Pancreas (tissue), 10 donors: ENCODE results near the gene SUOX. TPM values are rescaled to one million over a fixed set of nuclear protein-coding genes. Genes with fewer than 3 reads are reported as not detected.

Source experiments
- ATAC-seq, 4 donors: fragments of 200-7000 bp; cut with Tn5 transposase; one replicate each; pipeline versions ENCODE4 v1.8.0 to v1.9.1; 2020; ENCODE audit warnings: mild to moderate bottlenecking in 4 of 4, moderate library complexity in 4 of 4
- DNase-seq, 6 donors: peaks; one replicate each; pipeline ENCODE4 v3.0.0-alpha.2; 2020
- FAIRE-seq: peaks from 2 replicates; lab custom pipeline; 2012; peaks lifted over from hg19 to GRCh38; lab: Jason Lieb, UNC
- H3K27ac ChIP-seq, 4 donors: fragments of 200-600 bp; sonication (generic); 1 replicate in 3 of 4; 2 replicates in 1 of 4; pipeline versions ENCODE4 v1.5.0 to v1.8.0; 2020
- H3K27me3 ChIP-seq, 4 donors: fragments of 200-600 bp; one replicate each; pipeline ENCODE4 v1.8.0; 2021
- H3K36me3 ChIP-seq, 3 donors: fragments of 200-600 bp; sonication (generic) in 1 of 3; one replicate each; pipeline versions ENCODE4 v1.5.0 to v1.8.0; 2020 to 2021
- H3K4me1 ChIP-seq, 3 donors: fragments of 200-600 bp; one replicate each; pipeline ENCODE4 v1.8.0; 2021
- H3K4me3 ChIP-seq, 4 donors: fragments of 200-600 bp; sonication (generic) in 2 of 4; one replicate each; pipeline versions ENCODE4 v1.5.0 to v1.8.0; 2020 to 2021
- H3K9me3 ChIP-seq, 4 donors: fragments of 200-600 bp; one replicate each; pipeline ENCODE4 v1.8.0; 2021
- WGBS, 2 donors: extraction: QIAGEN DNeasy Blood & Tissue Kit; methylation state at CpG; one replicate each; pipeline ENCODE4 v1.1.7; 2013; 5-methylcytosine and 5-hydroxymethylcytosine counted together
- intact Hi-C, 3 donors: fragments of 100-400 bp; cut with DNase I; formaldehyde crosslinking; loops; one replicate each; pipeline versions ENCODE4 v1.11.1 to v1.14.2; 2022
- polyA plus RNA-seq, 2 donors: library from polyadenylated mRNA; stranded (reverse); fragments of 200-250 nt; gene quantifications; one replicate each; pipeline ENCODE4 v1.2.3, GENCODE V29; 2013
- total RNA-seq, 6 donors: library from RNA; stranded (reverse); fragmentation: NEBNext Ultra II Directional in 4 of 6; extraction: Animal tissue kit (Norgen Biotek cat#: 25700) in 4 of 6; gene quantifications; one replicate each; pipeline versions ENCODE4 v1.2.1 to v1.2.4, GENCODE V29; 2021 to 2023
- TF ChIP-seq, protein P1 (sequence below), 4 donors: fragments of 200-600 bp; sonication (generic) in 3 of 4; IDR thresholded peaks; one replicate each; pipeline versions ENCODE4 v1.5.0 to v1.8.0; 2021; ENCODE audit warnings: antibody characterized with exemption in 4 of 4
- donor health status: healthy with polysubstance abuse.
- donor health status: DM: no; HTN: no; CAD: no; lungs with moderate emphysema.
- donor health status: DM: no; HTN: no; CAD: no.
- donor health status: control.
- donor health status: control.
- donor health status: Bipolar disorder and iron deficiency.
- donor health status: DM: yes; HTN: yes; CAD: no.
- donor health status: DM: no; HTN: no; CAD: no.
- donor health status: DM: no; HTN: no; CAD: no.
- donor health status: DM: yes; HTN: yes; CAD: no.

SUOX gene
- total and polyA plus RNA-seq, 8 donors = 6.0 to 20.4 (median 12.4) TPM

DNA sequence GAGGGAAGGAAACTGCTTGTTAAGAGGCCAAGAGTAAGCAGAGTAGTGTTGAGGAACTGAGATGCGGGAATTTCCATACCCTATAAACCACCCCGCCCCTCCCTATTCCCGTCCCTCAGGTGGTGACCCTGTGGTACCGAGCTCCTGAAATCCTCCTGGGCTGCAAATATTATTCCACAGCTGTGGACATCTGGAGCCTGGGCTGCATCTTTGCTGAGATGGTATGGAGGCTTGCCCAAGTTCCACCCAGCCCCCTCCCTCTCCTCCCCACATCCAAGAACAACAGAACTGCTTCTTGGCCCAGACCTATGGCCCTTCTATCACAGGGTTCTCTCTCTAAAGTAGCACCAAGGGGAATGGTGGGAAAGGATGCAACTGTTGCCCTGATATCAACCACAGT lies 27.7 kb upstream of the SUOX start:
- ATAC-seq (no peak), DNase-seq (no peak), FAIRE-seq (no peak)
- Histone ChIP-seq H3K4me1 (peaks cover 0 to 11% (median 0%) of the 10 kb centered on the region in 3 donors), H3K4me3 (no peak overlapping the region), H3K36me3 (no peaks in the 10 kb centered on the region), H3K27me3 (no peaks in the 10 kb centered on the region), H3K27ac (no peak overlapping the region), H3K9me3 (no peaks in the 10 kb centered on the region)
- WGBS, 2 donors = 86 to 90% methylated on average over 4 of the region's 4 CpGs
- intact Hi-C loops = no loop called here
- TF ChIP-seq, protein P1, sequence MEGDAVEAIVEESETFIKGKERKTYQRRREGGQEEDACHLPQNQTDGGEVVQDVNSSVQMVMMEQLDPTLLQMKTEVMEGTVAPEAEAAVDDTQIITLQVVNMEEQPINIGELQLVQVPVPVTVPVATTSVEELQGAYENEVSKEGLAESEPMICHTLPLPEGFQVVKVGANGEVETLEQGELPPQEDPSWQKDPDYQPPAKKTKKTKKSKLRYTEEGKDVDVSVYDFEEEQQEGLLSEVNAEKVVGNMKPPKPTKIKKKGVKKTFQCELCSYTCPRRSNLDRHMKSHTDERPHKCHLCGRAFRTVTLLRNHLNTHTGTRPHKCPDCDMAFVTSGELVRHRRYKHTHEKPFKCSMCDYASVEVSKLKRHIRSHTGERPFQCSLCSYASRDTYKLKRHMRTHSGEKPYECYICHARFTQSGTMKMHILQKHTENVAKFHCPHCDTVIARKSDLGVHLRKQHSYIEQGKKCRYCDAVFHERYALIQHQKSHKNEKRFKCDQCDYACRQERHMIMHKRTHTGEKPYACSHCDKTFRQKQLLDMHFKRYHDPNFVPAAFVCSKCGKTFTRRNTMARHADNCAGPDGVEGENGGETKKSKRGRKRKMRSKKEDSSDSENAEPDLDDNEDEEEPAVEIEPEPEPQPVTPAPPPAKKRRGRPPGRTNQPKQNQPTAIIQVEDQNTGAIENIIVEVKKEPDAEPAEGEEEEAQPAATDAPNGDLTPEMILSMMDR (IDR thresholded peaks at IDR 0.05) = no peak

DNA sequence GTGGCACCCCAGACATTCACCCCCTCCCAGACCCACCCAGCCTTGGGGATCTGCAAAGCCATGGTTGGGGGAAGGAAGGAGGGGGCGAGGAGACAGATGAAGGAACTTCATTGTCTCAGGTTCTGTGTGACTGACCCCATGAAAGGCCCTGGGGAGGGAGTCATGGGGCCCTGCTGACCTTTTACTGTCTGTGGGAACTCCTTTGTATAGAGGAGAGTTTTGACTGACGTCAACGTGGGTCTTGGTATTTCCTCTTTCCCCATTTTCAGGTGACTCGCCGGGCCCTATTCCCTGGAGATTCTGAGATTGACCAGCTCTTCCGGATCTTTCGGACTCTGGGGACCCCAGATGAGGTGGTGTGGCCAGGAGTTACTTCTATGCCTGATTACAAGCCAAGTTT lies 26.3 kb upstream of the SUOX start:
- intact Hi-C loops = no loop called here
- H3K27me3 ChIP-seq = no peaks in the 10 kb centered on the region
- no peak overlapping the region for H3K27ac ChIP-seq
- TF ChIP-seq, protein P1 (IDR thresholded peaks at IDR 0.05) = no peak
- no peaks in the 10 kb centered on the region for H3K36me3 ChIP-seq
- H3K9me3 ChIP-seq = no peaks in the 10 kb centered on the region
- no peak for ATAC-seq
- no peak overlapping the region for H3K4me3 ChIP-seq
- peaks cover 0 to 18% (median 0%) of the 10 kb centered on the region in 3 donors for H3K4me1 ChIP-seq
- no peak for FAIRE-seq
- 92 to 95% methylated on average over 7 of the region's 7 CpGs for WGBS, 2 donors
- DNase-seq = no peak

DNA sequence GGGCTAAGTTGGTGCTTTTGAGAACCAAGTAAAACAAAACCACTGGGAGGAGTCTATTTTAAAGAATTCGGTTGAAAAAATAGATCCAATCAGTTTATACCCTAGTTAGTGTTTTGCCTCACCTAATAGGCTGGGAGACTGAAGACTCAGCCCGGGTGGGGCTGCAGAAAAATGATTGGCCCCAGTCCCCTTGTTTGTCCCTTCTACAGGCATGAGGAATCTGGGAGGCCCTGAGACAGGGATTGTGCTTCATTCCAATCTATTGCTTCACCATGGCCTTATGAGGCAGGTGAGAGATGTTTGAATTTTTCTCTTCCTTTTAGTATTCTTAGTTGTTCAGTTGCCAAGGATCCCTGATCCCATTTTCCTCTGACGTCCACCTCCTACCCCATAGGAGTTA lies 25.0 kb upstream of the SUOX start:
- WGBS, 2 donors = 54% methylated on average over 3 of the region's 3 CpGs
- no peaks in the 10 kb centered on the region for H3K36me3 ChIP-seq
- H3K4me1 ChIP-seq = peaks cover 0 to 19% (median 0%) of the 10 kb centered on the region in 3 donors
- H3K27ac ChIP-seq = peak overlapping the region in 2 of 4 donors; percentile 94 to 96
- TF ChIP-seq, protein P1 (IDR thresholded peaks at IDR 0.05) = no peak
- no peak for ATAC-seq
- no peaks in the 10 kb centered on the region for H3K27me3 ChIP-seq
- no peaks in the 10 kb centered on the region for H3K9me3 ChIP-seq
- no peak for DNase-seq
- FAIRE-seq = no peak
- H3K4me3 ChIP-seq = no peak overlapping the region
- intact Hi-C loops = no loop called here

DNA sequence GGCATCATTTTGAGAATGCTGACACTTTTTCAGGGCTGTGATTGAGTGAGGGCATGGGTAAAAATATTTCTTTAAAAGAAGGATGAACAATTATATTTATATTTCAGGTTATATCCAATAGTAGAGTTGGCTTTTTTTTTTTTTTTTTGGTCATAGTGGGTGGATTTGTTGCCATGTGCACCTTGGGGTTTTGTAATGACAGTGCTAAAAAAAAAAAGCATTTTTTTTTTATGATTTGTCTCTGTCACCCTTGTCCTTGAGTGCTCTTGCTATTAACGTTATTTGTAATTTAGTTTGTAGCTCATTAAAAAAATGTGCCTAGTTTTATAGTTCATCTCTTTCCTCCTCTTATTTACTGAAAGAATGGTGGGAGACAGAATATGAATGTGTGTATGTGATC lies 24.6 kb upstream of the SUOX start:
- peak overlapping the region in 2 of 4 donors; percentile 48 to 53 for H3K4me3 ChIP-seq
- peak overlapping the region in 3 of 4 donors; percentile 78 to 96 (median 94) for H3K27ac ChIP-seq
- no peak for DNase-seq
- H3K9me3 ChIP-seq = no peaks in the 10 kb centered on the region
- WGBS, 2 donors = 7 to 12% methylated on average over 1 of the region's 1 CpG
- H3K27me3 ChIP-seq = no peaks in the 10 kb centered on the region
- ATAC-seq = no peak
- peaks cover 0 to 18% (median 0%) of the 10 kb centered on the region in 3 donors for H3K4me1 ChIP-seq
- H3K36me3 ChIP-seq = no peaks in the 10 kb centered on the region
- no peak for FAIRE-seq
- TF ChIP-seq, protein P1 (IDR thresholded peaks at IDR 0.05) = no peak
- intact Hi-C loops = no loop called here

DNA sequence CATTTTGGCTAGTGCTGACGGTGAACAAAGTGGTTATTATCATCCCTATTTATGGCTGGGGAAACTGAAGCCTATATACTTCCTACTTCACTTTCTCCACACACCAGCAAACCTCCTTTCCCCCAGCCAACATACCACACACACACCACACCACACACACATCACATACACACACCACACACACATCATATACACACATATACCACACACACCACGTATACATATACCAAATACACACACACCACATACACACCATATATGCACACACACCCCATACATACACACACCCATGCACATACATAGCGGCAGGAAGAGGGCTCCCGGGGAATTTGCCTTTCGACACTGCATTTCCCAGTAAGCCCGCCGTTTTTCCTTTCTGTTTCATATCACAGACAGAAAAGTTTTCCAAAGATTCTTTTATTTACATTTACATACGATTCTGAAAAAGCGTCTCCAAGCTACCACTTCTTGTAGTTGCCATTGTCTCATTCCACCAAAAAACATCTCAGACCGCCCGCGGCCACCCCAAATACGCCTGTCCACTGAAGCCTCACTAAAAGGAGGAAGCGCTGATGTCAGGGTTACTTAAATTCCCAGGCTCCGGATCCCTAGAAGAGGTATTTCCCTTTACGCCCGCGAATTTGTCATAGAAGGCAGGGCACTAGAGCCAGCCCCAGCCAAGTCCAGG lies 24.0 kb upstream of the SUOX start:
- DNase-seq (peak in 1 of 6 donors; percentile 24), ATAC-seq (peak in 2 of 4 donors; percentile 2 to 4), FAIRE-seq (no peak)
- Histone ChIP-seq H3K4me1 (peaks cover 0 to 15% (median 0%) of the 10 kb centered on the region in 3 donors), H3K27me3 (no peaks in the 10 kb centered on the region), H3K27ac (peak overlapping the region; percentile 78 to 96 (median 88)), H3K36me3 (no peaks in the 10 kb centered on the region), H3K9me3 (no peaks in the 10 kb centered on the region), H3K4me3 (peak overlapping the region; percentile 15 to 53 (median 40))
- 1% methylated on average over 18 of the region's 18 CpGs for WGBS, 2 donors
- TF ChIP-seq, protein P1 (IDR thresholded peaks at IDR 0.05) = no peak
- intact Hi-C loops = no loop called here
